GM18867 (cell line): Measurements from ENCODE around the gene FBP1.
A peak's percentile ranks its signal among the peaks of the same experiment; 100 is the strongest.

Source experiments
- ATAC-seq: cut with Tn5 transposase; IDR thresholded peaks from one replicate; pipeline ENCODE4 v1.9.1; 2021; ENCODE audit warnings: mild to moderate bottlenecking, moderate library complexity; ENCODE audit not compliant: unreplicated experiment

FBP1 gene

DNA sequence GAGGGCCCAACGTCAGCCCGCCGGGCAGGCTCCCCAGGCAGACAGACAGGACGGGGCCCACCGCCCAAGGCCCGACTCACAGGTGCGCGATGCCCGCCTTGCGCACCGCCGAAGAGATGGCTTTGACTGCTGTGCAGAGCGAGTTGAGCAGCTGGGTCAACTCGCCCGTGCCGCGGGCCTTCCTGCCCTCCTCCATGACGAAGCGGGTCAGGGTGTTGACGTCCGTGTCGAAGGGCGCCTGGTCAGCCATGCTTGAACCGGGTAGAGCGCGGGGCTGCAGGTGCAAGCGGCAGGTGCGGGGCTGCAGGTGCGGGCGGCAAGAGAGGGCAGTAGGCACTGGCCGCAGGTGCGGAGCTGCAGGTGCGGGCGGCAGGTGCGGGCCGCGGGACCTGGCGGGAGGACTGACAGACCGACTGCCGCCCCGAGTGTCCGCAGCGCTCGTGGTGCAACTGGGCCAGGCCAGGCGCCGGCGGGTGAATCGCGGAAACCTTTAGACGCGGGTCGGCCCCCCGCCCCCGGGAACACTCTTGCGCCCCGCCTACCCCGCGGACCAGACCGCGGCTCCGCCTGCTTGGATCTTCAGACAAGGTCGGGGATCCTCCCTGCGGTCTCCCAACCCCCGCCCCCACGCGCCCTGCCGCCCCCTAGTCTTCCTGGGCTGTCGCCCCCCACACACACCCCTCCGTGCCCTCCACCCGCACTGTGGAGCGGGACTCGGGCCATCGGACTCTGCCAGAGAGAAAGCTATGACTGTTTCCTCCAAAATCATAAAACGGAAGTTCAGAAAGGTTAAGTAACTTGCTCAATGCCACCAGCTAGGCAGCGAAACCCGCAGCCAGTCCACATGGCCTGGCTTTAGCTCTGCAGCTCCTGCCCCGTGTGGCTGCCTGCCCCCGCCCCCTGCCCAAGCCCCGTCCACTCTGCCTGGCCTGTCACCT is at the start of gene FBP1:
FBP1 (minus strand) TSS at position 458 of the 938 bp plus-strand sequence; CDS start at position 250, 208 bp downstream.
- ATAC-seq, result peak; percentile 68

DNA sequence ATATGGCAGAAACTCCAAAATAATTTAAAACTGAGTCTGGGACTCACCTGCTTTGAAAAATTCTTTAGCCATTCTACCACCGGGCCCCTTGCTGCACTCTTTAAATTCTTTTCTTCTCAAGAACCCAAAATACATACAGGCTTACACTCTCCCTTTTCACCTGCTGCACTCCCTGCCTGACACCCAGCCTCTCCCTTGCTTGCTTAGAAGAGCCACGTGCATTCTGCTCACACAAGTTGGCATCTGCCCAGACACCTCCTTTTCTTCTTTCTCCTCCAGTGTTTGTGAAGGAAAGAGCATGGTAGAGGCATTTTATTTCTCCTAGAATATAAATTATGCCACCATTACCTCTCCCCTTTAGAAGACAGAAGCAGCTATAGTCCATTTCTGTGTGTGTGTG is 48.1 kb upstream of the FBP1 start:
- ATAC-seq, result no peak

DNA sequence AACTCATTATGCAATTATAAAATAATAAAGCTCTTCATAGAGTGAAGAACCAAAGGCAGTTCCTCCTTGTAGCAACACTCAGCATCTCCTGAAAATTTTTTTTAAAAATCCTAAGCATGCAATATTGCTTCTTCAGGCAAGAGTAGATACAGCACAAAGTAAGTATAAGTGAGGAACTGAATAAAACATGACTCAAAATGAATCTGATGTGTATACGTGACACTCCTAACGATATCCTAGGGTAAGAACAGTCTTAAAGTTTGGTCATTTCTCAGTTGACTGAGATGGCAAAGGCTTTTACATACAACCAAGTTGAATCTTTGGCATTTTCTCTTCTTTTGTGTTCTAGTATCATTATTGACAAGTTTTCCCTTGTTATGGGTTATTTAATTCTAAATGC is 46.0 kb upstream of the FBP1 start:
- no peak for ATAC-seq

DNA sequence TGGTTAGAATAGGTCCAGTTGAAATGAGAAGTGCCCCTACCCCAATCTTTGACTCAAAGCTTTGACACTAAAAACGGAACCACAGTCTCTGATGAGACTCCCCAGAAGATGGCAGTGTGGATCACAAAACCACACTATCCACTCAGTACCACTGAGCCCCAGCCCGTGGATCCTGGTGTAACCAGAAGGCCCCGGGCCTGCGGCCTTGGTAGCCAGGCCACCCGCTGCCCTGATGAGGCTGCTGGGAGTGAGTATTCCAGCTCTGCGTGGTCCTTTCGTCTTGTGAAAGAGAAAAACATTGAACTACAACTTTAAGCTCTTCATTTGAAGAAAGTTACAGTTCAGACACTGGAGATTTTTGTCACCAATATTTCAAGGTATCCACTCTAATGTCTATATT is 42.2 kb upstream of the FBP1 start:
- no peak for ATAC-seq

DNA sequence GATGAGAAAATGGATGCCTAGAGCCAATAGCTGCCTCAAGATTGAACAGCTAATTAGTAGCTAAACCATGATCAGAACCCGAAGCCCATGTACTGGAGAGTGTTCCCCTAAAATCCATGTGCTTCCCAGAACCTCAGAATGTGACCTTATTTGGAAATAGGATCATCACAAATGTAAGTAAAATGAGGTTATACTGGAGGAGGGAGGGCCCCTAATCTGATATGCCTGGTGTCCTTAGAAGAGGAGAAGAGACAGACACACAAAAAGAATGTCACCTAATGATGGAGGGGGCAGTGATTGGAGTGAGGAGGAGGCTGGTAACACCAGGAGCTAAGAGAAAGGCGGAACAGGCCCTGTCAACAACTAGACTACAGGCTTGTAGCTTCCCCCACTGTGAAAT is 41.3 kb upstream of the FBP1 start:
- no peak for ATAC-seq

GRCh38 chr9:94680020-94680419 is 40.7 kb upstream of the FBP1 start:
- no peak for ATAC-seq

DNA sequence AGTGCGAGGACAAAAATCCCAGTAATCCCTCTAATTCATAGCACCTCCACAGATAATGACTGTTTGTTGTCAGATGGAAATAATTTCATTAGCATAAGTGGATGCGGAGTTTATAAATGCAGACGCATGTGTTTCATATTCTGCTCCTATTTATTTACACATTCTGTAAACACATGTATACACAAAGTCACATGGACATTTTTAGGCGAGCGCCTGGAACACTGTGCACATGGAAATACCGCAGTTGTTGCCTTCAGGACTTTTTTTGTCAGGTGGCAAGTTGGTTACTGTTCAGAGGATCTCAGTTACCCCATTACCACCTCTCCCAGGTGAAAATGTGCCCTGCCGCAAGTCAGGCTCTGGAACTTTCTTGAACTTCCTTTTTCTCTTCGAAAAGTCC is 40.3 kb upstream of the FBP1 start:
- no peak for ATAC-seq

GRCh38 chr9:94677929-94678328 is 38.6 kb upstream of the FBP1 start:
- ATAC-seq, result no peak

GRCh38 chr9:94676446-94677131 is 37.3 kb upstream of the FBP1 start:
- no peak for ATAC-seq

GRCh38 chr9:94675008-94675881 is 35.9 kb upstream of the FBP1 start:
- ATAC-seq, result no peak

DNA sequence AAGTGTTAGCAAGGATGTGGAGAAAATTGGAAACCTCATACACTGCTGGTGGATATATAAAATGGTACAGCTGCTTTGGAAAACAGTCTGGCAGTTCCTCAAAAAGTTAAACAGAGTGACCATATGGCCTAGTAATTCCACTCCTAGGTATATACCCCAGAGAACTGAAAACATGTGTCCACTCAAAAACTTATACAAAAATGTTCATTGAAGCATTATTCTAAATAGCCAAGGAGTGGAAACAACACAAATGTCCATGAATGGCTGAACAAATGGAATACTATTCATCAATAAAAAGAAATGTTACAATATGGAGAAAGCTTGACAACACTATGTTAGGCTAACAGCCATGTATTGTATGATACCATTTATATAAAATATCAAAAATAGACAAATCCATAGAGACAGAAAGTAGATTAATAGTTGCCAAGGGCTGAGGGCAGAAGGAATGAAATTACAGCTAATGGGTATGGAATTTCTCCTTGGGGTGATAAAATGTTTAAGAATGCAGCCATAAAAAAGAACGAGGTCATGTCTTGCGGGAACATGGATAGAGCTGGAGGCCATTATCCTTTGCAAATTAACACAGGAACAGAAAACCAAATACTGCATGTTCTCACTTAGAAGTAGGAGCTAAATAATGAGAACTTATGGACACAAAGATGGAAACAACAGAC is 33.6 kb upstream of the FBP1 start:
- ATAC-seq, result no peak

DNA sequence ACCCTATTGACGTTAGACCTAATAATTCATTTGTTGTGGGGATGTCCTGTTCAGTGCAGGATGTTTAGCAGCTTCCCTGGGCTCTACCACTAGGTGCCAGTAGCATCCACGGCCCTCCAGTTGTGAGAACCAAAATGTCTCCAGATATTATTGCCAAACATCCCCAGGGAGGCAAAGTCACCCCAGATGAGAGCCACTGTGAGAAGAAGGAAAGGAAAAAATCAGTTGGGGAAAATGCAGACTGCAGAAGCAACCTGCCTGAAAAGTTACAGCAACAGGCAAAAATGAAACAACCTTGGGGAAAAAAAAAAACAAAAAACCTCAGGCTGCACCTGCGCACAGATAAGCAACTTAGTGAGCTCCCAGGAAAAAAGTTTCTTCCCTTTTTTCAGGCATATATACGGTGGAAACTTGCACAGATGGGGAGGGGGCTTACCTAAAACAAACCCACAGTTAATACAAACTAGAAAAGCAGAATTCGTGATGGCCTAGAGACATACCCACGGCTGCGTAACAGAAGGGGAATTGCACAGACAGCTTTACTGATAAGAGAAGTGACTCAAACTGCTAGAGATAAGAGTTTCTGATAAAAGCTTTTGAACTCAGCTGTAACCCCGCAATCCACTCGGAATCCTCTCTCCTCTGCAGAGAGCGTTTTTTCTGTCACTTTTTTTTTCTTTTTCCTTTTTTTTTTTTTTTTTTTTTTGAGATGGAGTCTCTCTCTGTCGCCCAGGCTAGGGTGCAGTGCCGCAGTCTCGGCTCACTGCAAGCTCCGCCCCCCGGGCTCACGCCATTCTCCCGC is 29.8 kb upstream of the FBP1 start:
- peak; percentile 86 for ATAC-seq

- no peak for ATAC-seq
These were observed 29.2 kb upstream of the FBP1 start for GRCh38 chr9:94668418-94668927.

DNA sequence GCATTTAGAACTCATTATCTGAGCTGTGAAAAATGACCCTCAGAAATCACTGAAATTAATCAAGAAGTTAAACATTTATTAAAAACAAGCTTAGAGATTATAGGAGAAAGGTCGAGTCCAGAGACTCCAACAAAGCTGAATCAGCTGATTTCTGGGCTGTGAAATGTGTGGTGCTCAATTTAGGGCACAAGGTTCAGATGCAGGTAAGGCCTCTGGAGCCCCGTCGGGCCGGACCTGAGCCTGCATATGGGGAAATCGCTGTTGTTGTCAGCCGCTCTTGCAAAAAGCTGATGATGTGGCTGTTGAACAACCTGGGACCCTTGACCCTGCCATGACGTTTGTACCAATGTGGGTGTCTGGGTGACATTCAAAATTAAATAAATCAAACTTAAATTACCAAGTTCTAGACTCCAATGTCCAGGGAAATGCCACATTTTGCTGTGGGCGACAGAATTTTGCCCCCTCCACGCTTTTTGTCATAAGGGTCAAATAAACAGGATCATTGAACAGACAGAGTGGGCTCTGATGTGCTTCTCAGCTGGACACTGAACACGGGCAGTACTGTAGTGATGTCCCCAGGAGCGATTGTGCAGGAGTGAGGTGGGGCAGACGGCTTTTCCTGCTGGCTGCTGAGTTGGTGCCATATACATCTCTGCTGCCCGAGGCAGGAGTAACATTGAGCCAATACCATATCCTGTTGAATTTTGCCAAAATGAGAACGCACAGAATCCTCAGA is 27.2 kb upstream of the FBP1 start:
- ATAC-seq, result no peak

DNA sequence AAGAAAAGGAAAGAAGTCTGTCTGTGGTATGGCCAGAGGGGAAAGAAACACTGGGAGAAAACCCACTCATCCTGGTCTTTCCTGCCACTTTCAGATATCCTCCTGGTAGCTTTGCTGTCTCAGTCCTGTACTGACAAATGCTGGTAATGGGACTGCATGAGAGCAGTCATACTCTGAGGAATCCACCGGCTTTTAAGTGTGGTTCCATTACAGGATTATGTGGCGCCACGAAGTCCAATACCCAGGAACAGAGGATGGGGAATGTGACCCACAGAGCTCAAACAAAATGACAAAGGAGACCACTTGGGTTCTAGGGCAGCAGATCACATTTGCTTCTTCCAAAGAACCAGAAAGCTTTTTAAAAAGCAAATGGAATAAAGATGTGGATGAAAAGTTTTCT is 26.3 kb upstream of the FBP1 start:
- ATAC-seq, result no peak

DNA sequence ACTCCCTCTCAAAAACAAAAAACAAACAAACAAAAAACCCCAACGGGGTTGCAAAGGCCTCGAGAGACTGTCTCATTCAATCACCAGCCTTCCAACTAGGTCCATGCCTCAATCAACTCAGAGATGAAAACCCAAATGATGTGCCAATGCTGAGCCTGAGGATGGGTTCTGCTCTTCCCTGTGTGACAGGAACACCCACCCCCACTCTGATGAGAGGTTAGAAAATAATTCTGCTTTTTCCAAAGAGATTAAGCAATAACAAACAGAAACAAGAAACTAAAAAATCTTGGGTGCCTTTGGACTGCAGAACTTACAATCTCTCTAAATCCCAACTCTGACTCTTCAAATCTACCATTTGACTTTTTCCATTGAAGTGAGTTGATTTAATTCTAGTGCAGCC is 25.5 kb upstream of the FBP1 start:
- ATAC-seq, result no peak

- no peak for ATAC-seq
These were observed 24.3 kb upstream of the FBP1 start for GRCh38 chr9:94663640-94664039.

DNA sequence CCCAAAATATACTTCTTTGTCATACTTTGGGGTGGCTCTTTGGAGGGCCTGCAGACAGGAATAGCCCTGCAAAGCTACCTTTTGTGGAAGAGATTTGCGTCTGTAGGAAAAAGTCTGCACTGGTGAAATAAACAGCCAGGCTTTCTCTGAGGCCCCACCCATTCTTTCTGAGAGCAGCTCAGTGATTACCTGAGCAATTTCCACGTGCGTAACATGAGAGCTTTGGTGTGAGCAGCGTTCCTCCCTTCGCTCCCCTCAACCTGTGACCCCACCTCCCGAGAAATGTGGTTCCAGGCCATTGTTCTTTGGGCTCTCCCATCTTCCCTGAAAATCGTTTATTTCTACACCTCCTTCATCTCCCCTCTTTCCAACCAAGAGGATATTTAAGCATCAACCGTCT is 23.8 kb upstream of the FBP1 start:
- no peak for ATAC-seq
